ENCODE data around the gene DPM3.
"Not testable (repeated sequence)": the region's sequence is repeated elsewhere in the genome, so short reads cannot be mapped to it uniquely, and the experiment has no call there.

The DPM3 gene

GRCh38 chr1:155175927-155176371, 35.6 kb upstream of the DPM3 start:
- in situ Hi-C loops (cut with HindIII; ENCODE audit: low sequenced_read_pairs), result no loop called here

DNA sequence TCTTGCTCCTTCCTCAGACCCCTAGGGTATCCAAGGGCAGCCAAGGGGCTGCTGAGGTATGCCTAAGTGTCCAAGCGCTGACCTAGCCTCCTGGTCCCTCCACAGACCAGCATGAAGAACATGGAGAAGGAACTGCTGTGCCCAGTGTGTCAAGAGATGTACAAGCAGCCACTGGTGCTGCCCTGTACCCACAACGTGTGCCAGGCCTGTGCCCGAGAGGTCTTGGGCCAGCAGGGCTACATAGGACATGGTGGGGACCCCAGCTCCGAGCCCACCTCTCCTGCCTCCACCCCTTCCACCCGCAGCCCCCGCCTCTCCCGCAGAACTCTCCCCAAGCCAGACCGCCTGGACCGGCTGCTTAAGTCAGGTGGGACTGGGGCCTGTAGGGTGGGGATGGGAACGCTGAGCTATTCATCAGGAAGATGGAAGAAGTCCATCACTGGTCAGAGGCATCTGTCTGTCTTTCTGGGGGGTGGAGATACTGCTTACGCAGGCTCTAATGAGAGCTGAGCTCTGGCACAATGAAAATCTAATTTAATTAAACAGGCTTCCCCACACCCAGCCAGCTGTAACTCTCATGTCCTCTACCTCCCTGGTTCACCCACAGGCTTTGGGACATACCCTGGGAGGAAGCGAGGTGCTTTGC, 35.1 kb upstream of the DPM3 start:
- in situ Hi-C loops (cut with HindIII; ENCODE audit: low sequenced_read_pairs), result no loop called here

DNA sequence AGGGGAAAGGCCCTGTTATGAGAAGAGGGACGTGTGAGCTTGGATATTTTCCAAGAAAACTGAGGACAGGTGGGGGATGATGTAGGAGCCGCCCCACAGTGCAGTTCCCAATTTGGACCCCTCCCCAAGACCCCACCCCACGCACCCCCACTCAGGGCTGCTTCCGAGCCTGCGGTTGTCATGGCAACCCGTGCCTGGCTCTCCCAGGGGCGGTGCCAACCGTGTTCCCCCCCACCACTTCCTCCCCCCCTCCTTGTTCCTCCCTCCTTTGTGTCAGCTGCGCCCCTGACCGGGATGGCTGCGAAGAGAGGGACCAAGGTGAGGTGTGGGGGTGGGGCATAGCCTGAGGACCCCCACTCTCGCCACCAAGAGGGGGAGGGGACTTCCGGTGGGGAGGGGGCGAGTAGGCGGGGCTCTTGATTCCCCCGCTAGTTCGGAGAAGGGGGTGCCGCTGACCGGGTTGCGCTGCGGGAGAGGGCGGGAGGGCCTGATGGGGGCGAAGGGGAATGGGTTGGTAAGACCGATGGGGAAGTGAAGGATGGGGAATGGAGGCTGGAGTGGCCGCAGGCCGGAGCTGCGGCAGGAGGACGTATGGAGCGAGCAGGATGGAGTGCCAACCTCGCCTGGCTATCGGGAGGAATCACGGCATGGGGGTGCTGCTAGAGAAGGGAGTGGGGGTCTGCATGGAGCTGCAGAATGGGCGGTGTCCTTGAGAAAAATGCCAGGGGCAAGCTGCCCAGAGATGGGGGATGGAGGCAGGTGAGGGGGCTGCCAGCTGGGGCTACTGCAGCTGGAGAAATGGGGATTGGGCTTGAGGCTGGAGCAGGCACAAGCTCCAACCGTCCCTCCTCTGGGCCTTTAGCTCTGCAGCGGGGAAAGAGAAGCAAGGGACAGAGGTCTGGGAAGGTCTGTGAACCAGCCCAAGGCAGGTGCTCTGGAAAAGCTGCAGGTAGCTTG, 34.3 kb upstream of the DPM3 start:
- in situ Hi-C loops (cut with HindIII; ENCODE audit: low sequenced_read_pairs), result no loop called here

DNA sequence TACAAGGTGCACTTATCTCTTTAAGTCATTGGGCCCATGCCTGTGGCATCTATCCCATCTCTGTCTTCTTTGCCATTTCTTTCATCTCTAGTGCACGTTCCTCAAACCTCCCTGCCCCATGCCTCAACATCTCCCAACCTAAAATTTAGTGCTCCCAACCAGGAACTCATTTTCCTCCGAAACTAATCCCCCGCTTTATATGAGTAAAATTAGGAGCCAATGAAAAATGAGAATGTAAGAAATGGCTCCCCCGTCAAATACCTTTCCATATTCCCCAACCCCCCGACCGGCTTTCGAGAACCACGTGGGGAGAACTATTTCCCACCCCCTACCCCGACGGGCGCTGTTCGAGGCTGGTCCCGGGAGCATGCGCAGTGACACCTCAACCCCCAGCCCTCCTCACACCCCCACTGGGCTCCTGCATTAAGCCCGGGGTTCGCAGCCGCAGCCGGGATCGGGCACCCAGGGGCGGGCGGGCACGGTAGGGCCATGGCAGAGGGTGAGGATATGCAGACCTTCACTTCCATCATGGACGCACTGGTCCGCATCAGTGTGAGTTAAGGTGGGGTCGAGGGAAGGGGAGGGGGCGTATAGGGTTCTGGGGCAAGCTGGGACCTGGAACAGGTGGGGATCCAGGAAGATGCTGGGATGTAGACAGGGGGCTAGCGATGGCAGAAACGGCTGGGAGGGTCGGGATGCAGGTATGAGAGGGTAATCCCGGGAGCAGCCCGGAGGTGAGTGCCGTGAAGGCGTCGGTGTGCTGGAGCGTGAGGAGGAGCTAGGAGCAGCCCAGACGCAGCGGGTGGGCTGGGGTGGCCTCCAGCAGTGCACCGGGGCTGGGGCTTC, 33.4 kb upstream of the DPM3 start, which contains the start of gene TRIM46:
TSS of gene TRIM46 (plus strand) at position 372 of the 846 bp plus-strand sequence. CDS start at position 490, 118 bp downstream.
- in situ Hi-C loops (cut with HindIII; ENCODE audit: low sequenced_read_pairs), result no loop called here

DNA sequence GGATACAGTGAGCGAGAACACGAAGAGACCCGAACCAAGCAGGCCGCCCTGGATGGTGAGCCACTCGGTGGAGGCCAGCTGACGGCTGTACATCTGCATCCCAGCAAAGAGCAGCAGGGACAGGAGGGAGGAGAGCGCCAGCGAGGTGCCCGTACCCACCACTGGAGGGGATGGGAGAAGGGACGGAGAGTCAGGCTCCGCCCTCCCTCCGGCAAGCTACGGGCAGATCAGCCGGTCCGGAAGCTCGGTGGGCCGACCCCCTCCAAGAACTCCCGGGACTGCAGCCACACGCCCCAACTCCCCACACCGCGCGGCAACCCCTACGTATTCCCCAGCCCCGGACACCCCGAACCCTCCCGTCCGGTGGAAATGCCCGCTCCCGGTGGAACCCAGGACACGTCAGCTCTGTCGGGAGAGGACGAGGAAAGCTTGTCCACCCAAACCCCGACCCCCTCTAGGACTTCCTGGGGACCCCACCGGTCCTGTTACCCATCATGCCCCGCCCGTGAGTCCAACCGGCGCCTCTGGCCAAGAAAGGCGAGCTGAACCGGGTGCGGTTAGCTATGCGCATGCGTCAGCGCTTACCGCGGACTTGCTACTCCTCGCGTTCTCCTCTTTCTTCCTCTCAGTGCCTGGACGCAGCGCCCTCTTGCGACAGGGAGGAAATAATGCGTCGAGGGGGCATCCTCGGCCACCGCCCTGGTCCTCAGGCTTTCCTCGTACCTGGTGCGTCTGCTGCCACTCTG, 32.6 kb upstream of the DPM3 start, which contains the start of gene KRTCAP2:
TSS of gene KRTCAP2 (minus strand) at position 573 of the 746 bp plus-strand sequence. CDS start at position 493, 80 bp downstream.
- in situ Hi-C loops (cut with HindIII; ENCODE audit: low sequenced_read_pairs), result no loop called here

DNA sequence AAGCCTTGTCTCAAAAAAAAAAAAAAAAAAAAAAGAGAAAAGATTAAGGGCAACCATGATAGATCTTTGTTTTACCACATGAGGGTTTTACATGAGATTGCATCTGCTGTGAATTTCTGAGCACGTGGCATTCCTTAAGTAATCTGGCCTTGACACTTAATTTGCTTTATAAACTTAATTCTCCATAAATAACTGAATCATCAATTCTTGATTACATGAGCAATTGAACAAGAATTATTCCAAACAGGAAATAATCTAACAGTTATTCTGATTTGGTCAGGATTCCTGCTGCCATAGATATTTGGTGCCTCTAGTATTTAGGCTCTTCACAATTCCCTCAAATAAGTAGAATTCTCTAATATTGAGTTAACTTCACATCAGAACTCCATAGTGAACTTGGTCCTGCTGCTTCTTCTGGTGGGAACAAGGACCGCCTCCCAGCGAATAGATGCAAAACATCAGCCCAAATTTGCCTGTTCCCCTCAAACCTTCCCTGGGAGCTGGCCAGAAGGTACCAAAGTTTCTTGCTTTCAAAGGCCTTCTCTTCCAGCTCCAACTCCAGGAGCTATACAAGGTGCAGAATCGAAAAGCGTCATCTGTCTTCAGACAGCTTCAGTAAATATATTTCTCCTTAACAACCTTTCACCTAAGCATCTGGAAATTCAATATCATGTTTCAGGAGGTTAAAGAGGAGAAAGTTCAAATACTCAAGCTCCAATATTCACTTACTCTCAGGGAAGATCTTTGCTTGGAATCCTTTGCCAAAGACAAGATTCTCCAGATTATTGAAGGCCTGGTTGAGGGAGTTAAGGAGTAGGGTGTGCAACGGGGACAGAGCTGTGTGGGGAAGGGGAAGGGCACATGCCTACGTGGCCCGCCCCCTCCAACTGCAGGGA, 31.8 kb upstream of the DPM3 start:
- in situ Hi-C loops (cut with HindIII; ENCODE audit: low sequenced_read_pairs), result no loop called here

DNA sequence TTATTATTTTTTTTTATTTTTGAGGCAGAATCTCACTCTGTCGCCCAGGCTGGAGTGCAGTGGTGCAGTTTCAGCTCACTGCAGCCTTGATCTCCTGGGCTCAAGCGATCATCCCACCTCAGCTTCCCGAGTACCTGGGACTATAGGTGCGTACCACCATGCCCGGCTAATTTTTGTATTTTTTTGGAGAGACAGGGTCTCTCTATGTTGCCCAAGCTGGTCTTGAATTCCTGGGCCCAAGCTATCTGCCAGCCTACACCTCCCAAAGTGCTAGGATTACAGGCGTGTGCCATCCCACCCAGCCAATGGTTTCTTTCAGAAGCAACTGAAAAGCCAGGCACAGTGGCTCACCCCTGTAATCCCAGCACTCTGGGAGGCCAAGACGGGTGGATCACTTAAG, 30.5 kb upstream of the DPM3 start:
- in situ Hi-C loops (cut with HindIII; ENCODE audit: low sequenced_read_pairs), result no loop called here

- in situ Hi-C loops (cut with HindIII; ENCODE audit: low sequenced_read_pairs), result no loop called here
Measured at GRCh38 chr1:155170101-155170785, 29.9 kb upstream of the DPM3 start.

DNA sequence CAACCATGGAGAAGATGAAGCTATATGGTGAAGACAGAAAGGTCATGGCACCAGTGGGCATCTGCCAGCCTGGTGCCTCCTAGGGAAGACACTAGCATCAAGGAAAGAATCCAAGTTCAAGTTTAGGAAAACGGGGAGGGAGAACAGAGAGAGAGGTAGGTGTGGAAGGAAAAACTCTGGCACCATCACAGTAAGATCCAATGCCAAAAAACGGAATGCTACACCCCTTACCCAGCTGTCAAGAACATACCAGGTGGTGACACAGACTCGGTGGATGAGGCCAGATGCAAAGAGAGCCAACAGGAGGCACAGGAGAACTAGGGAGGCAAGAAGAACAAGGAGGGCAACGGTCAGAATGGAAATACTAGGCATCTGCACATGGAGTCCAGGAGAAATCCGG, 29.2 kb upstream of the DPM3 start:
- in situ Hi-C loops (cut with HindIII; ENCODE audit: low sequenced_read_pairs), result no loop called here

- in situ Hi-C loops (cut with HindIII; ENCODE audit: low sequenced_read_pairs), result no loop called here
Measured at GRCh38 chr1:155168456-155169210, 28.3 kb upstream of the DPM3 start.

- in situ Hi-C loops (cut with HindIII; ENCODE audit: low sequenced_read_pairs), result not testable (repeated sequence)
Measured at GRCh38 chr1:155168105-155168445, 27.7 kb upstream of the DPM3 start.

DNA sequence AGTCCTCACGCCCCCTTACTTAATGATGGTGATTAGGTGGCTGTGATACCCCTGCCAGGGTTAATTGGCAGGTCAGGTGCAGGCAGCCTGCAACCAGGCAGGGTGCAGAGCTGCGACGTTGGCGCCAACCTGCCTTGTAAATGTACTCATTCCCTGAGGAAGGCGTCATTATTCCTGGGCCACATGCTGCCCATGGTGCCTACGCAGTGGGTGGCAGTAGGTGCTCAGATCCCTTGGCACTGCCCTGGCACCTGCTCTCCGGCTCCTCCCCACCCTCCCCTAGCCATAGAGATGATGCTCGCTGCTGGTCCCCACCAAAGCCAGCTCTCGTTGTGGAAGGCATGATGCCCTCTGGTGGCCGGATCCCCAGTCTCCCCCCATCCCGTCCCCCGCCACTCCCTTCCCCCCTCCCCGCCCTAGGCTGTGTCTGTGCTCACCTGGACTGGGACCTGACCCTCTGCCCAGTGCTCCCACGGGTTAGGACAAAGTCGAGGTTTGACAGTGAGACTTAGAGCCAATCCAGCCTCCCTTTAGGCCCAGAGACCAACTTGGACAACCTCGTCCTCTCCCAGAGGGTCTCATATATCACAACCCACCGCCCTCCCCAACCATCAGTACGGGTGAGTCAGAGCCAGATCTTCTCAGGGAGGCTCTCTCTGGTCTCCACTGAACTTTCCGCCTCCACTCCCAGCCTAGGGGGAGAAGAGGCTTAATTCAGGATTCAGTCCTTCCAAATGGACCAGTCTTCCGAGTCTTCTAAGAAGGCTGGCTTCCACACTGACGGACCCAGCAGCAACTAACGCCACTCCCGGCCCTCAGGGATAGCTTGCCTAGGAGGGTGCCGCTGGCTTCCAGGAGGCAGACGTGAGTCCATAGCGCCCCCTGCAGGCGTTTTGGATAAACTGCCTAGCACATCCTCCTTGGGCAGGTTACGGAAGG, 27.1 kb upstream of the DPM3 start:
- in situ Hi-C loops (cut with HindIII; ENCODE audit: low sequenced_read_pairs), result no loop called here

GRCh38 chr1:155166471-155167165, 26.3 kb upstream of the DPM3 start:
- in situ Hi-C loops (cut with HindIII; ENCODE audit: low sequenced_read_pairs), result no loop called here

DNA sequence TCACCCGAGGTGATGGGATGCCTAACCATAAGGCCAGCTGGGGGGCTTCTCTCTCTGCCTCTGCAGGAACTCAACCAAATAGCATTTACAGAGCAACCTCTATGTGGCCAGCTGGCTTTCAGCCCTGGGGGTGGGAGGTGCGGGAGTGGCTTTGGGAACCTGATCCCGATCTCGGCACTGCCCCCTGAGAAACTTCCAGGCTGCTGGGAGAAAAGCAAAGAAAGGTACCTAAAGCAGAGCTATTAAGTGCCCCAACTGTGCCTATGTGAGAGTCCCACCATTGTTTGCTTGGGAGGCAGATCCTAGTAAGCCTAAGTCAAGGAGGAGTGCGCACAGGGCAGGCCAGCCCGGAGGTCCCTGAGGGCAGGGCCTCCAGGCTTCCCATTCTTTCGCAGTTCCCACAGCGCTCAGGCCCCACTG, 25.7 kb upstream of the DPM3 start:
- in situ Hi-C loops (cut with HindIII; ENCODE audit: low sequenced_read_pairs), result no loop called here

- in situ Hi-C loops (cut with HindIII; ENCODE audit: low sequenced_read_pairs), result not testable (repeated sequence)
Measured at GRCh38 chr1:155164625-155165024, 24.3 kb upstream of the DPM3 start.

GRCh38 chr1:155163785-155164184, 23.5 kb upstream of the DPM3 start:
- in situ Hi-C loops (cut with HindIII; ENCODE audit: low sequenced_read_pairs), result not testable (repeated sequence)
